ENCODE data around the gene GATA3. TPM values are rescaled to one million over a fixed set of nuclear protein-coding genes. Genes with fewer than 3 reads are reported as not detected.

The GATA3 gene
- total and polyA plus RNA-seq, 3 donors from 2014 or later, result 0.31 to 1.9 (median 0.50) TPM

DNA sequence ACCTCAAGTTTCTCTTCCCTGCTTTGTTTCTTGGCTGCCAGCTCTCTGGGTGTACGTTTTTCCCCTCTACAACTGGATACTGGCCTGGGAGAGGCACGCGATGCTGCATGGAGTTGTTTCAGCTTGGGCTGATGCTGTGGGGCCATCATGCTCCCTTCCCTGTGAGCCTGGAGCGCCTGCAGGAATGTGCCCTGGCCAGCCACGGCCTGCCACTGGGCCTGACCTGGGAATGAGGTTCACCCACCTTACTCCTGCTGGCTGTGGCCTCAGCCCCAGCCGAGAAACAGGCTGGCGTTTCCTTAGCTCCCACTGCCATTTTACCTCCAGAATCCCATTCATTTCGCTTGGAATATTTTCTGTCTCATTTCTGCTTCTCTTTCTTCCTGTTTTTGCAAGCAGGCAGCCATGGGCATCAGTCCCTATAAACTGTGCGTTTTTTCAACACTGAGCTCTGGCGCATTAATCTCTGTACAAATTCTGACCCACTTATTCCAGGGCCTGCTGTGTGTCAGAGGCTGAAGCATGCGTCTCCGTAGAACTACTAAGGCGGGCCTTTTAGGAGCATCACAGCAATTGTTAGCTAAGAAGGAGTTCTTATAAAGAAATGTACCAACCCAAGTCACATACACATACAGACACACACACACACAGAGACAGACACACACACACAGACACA, 57.9 kb downstream of the GATA3 start:
- Histone ChIP-seq H3K4me1 (no peaks in the 10 kb centered on the region), H3K27ac (no peak overlapping the region), H3K9me3 (no peaks in the 10 kb centered on the region), H3K36me3 (ENCODE audit: low read depth, missing control alignments) (no peaks in the 10 kb centered on the region), H3K4me3 (no peak overlapping the region), H3K27me3 (no peaks in the 10 kb centered on the region)
- 82 to 91% methylated on average over 13 of the region's 13 CpGs for WGBS, 2 donors
- TF ChIP-seq, protein P1, sequence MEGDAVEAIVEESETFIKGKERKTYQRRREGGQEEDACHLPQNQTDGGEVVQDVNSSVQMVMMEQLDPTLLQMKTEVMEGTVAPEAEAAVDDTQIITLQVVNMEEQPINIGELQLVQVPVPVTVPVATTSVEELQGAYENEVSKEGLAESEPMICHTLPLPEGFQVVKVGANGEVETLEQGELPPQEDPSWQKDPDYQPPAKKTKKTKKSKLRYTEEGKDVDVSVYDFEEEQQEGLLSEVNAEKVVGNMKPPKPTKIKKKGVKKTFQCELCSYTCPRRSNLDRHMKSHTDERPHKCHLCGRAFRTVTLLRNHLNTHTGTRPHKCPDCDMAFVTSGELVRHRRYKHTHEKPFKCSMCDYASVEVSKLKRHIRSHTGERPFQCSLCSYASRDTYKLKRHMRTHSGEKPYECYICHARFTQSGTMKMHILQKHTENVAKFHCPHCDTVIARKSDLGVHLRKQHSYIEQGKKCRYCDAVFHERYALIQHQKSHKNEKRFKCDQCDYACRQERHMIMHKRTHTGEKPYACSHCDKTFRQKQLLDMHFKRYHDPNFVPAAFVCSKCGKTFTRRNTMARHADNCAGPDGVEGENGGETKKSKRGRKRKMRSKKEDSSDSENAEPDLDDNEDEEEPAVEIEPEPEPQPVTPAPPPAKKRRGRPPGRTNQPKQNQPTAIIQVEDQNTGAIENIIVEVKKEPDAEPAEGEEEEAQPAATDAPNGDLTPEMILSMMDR (IDR thresholded peaks at IDR 0.05), result no peak
- no peak for TF ChIP-seq POLR2A (IDR thresholded peaks at IDR 0.05)
- DNase-seq, result no peak
- intact Hi-C loops (cut with DNase I; ENCODE audit: low total_unique reads), result no loop called here

DNA sequence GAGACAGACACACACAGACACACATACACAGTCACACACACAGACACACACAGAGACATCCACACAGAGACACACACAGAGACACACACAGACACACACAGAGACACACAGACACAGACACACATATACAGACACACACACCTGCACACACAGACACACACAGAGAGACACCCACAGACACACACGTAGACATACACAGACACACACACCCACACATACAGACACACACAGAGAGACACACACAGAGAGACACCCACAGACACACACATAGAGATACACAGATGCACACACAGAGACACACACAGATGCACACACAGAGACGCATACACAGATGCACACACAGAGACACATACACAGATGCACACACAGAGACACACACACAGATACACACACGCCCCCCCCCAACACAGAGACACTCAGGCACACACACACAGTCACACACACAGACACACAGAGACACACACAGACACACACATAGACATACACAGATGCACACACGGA, 58.5 kb downstream of the GATA3 start:
- Histone ChIP-seq H3K4me1 (no peaks in the 10 kb centered on the region), H3K27me3 (no peaks in the 10 kb centered on the region), H3K4me3 (no peak overlapping the region), H3K36me3 (ENCODE audit: low read depth, missing control alignments) (no peaks in the 10 kb centered on the region), H3K27ac (no peak overlapping the region), H3K9me3 (no peaks in the 10 kb centered on the region)
- WGBS, 2 donors, result 72 to 87% methylated on average over 3 to 4 of the region's 4 CpGs
- intact Hi-C loops (cut with DNase I; ENCODE audit: low total_unique reads), result no loop called here
- DNase-seq, result no peak
- TF ChIP-seq, protein P1 (IDR thresholded peaks at IDR 0.05), result no peak
- no peak for TF ChIP-seq POLR2A (IDR thresholded peaks at IDR 0.05)

DNA sequence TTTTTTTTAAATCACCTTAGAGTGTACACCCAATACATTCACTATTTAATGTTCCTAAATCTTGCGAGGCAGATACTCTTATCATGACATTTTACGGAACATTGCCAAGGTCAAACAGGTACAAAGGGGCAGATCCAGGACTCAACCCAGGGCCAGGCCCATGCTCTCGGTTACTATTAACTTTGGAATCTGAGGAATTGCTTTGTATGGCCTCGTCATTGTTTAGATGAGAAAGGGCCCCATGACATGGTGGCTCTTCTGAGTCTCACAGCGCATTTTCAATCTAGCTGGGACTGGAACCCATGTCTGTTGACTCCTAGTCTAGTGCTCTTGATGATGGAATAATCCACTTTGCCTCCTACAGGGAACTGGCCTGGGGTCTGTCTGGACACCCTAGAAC, 59.1 kb downstream of the GATA3 start:
- Histone ChIP-seq H3K9me3 (no peaks in the 10 kb centered on the region), H3K27ac (no peak overlapping the region), H3K4me3 (no peak overlapping the region), H3K36me3 (ENCODE audit: low read depth, missing control alignments) (no peaks in the 10 kb centered on the region), H3K4me1 (no peaks in the 10 kb centered on the region), H3K27me3 (no peaks in the 10 kb centered on the region)
- intact Hi-C loops (cut with DNase I; ENCODE audit: low total_unique reads), result no loop called here
- TF ChIP-seq POLR2A (IDR thresholded peaks at IDR 0.05), result no peak
- TF ChIP-seq, protein P1 (IDR thresholded peaks at IDR 0.05), result no peak
- no peak for DNase-seq
- WGBS, 2 donors, result 84 to 89% methylated on average over 5 of the region's 5 CpGs

DNA sequence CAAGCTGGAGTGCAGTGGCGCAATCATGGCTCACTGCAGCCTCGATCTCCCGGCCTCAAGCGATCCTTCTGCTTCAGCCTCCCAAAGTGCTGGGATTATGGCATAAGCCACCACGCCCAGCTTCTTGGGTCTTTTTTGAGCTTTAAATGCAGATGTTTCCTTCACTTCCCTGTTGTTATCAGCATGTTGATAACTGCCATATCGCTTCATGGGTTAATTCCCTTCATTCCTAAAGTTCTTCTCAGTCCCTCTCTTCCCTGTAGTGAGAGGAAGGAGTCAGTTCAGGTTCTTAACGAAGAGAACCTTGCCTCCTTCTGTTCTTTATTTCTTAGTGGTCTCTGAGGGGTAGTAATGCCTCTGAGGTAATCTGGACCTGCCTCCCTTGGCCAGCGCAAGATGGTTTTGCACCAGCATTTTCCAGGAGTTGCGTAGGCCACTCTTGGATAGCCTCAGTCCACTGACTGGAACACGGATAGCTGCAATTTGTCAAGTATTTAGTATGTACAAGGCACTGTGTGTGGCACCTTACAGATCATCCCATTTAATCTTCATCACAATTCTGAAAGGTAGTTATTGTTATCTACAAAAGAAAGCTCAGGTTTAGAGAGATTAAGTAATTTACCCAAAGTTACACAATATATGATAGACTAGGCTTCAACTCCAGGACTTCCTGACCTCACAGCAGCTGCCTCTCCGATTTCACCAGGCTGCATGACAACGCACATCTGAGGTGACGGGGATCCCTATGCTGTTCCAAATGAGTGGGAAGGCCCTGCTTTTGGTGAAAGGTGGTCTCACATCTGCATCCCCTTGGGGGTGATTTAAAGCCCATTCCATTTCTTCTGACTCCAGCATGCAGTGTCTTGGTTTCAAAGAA, 60.5 kb downstream of the GATA3 start:
- no peaks in the 10 kb centered on the region for H3K4me1 ChIP-seq
- H3K27me3 ChIP-seq, result no peaks in the 10 kb centered on the region
- WGBS, 2 donors, result 86 to 89% methylated on average over 13 of the region's 13 CpGs
- no peak for DNase-seq
- H3K27ac ChIP-seq, result no peak overlapping the region
- TF ChIP-seq, protein P1 (IDR thresholded peaks at IDR 0.05), result no peak
- no peak for TF ChIP-seq POLR2A (IDR thresholded peaks at IDR 0.05)
- H3K4me3 ChIP-seq, result no peak overlapping the region
- H3K36me3 ChIP-seq (ENCODE audit: low read depth, missing control alignments), result no peaks in the 10 kb centered on the region
- intact Hi-C loops (cut with DNase I; ENCODE audit: low total_unique reads), result no loop called here
- no peaks in the 10 kb centered on the region for H3K9me3 ChIP-seq

Measured in testis (tissue), 3 donors.